Sigmoid colon (tissue), 4 donors: ENCODE results near the gene GRM8.

Source experiments
- CTCF ChIP-seq, 4 experiments: fragments of 450-650 bp in 3 of 4; fragments of 200-600 bp in 1 of 4; IDR thresholded peaks; one replicate each; pipeline ENCODE4 v1.5.1; 2016 to 2019; ENCODE audit warnings: antibody characterized with exemption in 4 of 4, mild to moderate bottlenecking in 3 of 4, moderate library complexity in 2 of 4
- EP300 ChIP-seq, 4 donors: sonication (generic); formaldehyde crosslinking; IDR thresholded peaks; one replicate each; pipeline ENCODE4 v1.6.1; 2017; ENCODE audit warnings: antibody characterized with exemption in 4 of 4
- POLR2A ChIP-seq, 2 donors: fragments of 450-650 bp; IDR thresholded peaks; one replicate each; pipeline ENCODE4 v1.6.1; 2016; ENCODE audit warnings: antibody characterized with exemption in 2 of 2, mild to moderate bottlenecking in 2 of 2, moderate library complexity in 2 of 2

- TF ChIP-seq POLR2A (IDR thresholded peaks at IDR 0.05): no peak
- no peak for TF ChIP-seq CTCF (IDR thresholded peaks at IDR 0.05)
- TF ChIP-seq EP300 (IDR thresholded peaks at IDR 0.05): no peak
Measured at GRCh38 chr7:126840869-126841268, 411.9 kb downstream of the GRM8 start.
